ENCODE data around the gene WDPCP. TPM values are rescaled to one million over a fixed set of nuclear protein-coding genes. Genes with fewer than 3 reads are reported as not detected.

WDPCP gene
- total and polyA plus RNA-seq, 12 donors = 2.7 to 14.6 (median 9.3) TPM

DNA sequence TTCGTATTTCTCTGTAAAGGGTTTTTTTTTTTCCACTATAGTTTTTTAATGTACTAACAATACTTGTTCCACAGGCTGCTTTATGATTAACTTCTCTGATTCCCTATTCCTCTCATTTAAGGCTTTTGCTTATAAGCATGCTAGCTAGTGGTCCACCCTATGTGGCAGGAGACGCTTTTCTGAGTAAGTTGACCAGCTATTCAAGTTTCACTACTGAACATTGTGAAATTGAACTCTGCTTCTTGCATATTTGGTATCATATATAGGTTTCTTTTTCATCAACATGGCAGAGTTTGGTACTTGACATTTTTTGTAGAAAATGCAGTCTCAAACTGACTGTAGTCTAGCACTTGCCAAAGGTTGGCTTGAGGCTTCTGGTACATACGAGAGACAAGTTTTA, 463.4 kb downstream of the WDPCP start:
- 91 to 95% (median 91%) methylated on average over 3 of the region's 3 CpGs for WGBS, 4 donors
- no peak for TF ChIP-seq POLR2A (IDR thresholded peaks at IDR 0.05)
- TF ChIP-seq, protein P1, sequence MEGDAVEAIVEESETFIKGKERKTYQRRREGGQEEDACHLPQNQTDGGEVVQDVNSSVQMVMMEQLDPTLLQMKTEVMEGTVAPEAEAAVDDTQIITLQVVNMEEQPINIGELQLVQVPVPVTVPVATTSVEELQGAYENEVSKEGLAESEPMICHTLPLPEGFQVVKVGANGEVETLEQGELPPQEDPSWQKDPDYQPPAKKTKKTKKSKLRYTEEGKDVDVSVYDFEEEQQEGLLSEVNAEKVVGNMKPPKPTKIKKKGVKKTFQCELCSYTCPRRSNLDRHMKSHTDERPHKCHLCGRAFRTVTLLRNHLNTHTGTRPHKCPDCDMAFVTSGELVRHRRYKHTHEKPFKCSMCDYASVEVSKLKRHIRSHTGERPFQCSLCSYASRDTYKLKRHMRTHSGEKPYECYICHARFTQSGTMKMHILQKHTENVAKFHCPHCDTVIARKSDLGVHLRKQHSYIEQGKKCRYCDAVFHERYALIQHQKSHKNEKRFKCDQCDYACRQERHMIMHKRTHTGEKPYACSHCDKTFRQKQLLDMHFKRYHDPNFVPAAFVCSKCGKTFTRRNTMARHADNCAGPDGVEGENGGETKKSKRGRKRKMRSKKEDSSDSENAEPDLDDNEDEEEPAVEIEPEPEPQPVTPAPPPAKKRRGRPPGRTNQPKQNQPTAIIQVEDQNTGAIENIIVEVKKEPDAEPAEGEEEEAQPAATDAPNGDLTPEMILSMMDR (IDR thresholded peaks at IDR 0.05) = no peak
- intact Hi-C loops (cut with DNase I) = no loop called here

DNA sequence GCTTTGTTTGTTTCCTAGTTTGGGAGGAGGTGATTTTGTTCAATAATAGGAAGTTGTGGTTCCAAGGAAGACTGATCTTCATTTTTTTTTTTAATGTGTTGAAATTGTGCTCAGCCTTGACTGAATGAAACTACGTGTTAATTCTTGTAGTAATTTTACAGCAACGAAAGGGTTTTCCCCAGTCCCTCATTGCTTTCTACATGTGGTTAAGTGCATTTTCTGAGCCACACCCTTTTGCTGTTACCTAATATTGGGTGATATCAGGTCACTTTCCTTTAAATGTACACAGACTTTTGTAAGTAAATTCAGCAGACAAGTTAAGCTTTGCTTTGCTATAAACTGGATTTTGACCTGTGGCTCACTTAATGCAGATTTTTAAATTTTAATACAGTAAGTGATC, 464.1 kb downstream of the WDPCP start:
- Histone ChIP-seq H3K9me3 (replicated peaks in 1 of 3) (no peaks in the 10 kb centered on the region), H3K27ac (no peak overlapping the region), H3K4me1 (replicated peaks in 1 of 2) (no peaks in the 10 kb centered on the region), H3K4me3 (no peak overlapping the region), H3K27me3 (no peaks in the 10 kb centered on the region), H3K36me3 (replicated peaks in 1 of 2) (no peaks in the 10 kb centered on the region)
- WGBS, 4 donors = 76 to 84% (median 81%) methylated on average over 2 of the region's 2 CpGs
- TF ChIP-seq POLR2A (IDR thresholded peaks at IDR 0.05) = no peak
- TF ChIP-seq, protein P1 (IDR thresholded peaks at IDR 0.05) = no peak
- intact Hi-C loops (cut with DNase I) = no loop called here
- DNase-seq = no peak

More for the DNA sequence above, 463.4 kb downstream of the WDPCP start:
- H3K9me3 ChIP-seq (replicated peaks in 1 of 3) = no peaks in the 10 kb centered on the region
- no peaks in the 10 kb centered on the region for H3K4me1 ChIP-seq (replicated peaks in 1 of 2)
- no peak overlapping the region for H3K4me3 ChIP-seq
- H3K36me3 ChIP-seq (replicated peaks in 1 of 2) = no peaks in the 10 kb centered on the region
- no peak overlapping the region for H3K27ac ChIP-seq
- no peak for DNase-seq
- no peaks in the 10 kb centered on the region for H3K27me3 ChIP-seq

DNA sequence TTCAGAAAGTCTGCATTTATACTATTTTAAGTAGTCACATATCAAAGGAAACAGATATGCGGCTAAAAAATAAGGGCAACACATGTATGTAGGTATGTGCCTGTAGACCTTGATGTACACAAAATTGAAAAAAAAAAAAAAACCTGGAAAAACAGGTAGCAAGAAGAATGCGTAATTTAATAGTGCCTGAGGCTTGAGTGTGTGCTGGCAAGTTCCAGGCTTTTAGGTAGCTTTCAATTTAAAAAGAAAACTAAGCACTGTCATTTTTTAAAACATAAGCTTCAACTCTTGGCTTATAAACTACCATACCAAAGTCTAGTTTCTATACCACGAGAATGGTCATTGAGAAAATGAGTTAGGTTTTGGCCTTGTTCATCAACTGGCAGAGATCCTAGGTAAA, 465.4 kb downstream of the WDPCP start:
- Histone ChIP-seq H3K4me1 (replicated peaks in 1 of 2) (no peaks in the 10 kb centered on the region), H3K36me3 (replicated peaks in 1 of 2) (no peaks in the 10 kb centered on the region), H3K27me3 (no peaks in the 10 kb centered on the region), H3K27ac (no peak overlapping the region), H3K9me3 (replicated peaks in 1 of 3) (no peaks in the 10 kb centered on the region), H3K4me3 (no peak overlapping the region)
- TF ChIP-seq, protein P1 (IDR thresholded peaks at IDR 0.05) = no peak
- TF ChIP-seq POLR2A (IDR thresholded peaks at IDR 0.05) = no peak
- no peak for DNase-seq
- WGBS, 4 donors = 89 to 95% (median 90%) methylated on average over 3 of the region's 3 CpGs
- intact Hi-C loops (cut with DNase I) = no loop called here

DNA sequence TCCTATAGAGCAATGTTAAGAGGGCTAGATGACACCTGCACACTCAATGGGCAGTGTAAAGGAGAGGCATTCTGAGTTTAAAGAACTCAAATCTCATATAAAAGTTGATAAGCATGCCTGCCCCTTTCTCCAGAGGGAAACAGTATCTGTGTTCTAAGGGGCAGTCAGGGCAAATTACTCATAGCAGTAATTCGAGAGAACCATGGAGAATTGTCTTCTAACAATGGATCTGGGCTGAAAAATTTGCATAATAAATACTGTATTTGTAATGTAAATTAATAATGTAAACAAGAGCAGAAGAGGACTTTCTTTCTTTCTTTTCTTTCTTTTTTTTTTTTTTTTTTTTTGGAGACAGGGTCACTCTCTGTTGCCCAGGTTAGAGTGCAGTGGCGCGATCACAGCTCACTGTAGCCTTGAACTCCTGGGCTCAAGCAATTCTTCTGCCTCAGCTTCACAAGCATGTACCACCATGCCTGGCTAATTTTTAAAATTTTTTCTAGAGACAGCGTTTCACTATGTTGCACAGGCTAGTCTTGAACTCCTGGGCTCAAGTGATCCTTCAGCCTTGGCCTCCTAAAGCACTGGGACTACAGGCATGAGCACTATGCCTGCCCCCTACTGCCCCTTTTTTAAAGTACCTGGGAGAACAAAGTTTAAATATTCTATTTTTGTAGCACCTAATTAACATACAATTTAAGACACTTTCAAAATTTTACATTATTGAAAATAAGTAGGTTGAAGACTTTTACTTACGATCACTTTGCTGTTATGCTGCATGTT, 467.0 kb downstream of the WDPCP start:
- intact Hi-C loops (cut with DNase I) = no loop called here

More for the DNA sequence above, 467.0 kb downstream of the WDPCP start:
- Histone ChIP-seq H3K36me3 (replicated peaks in 1 of 2) (no peaks in the 10 kb centered on the region), H3K9me3 (replicated peaks in 1 of 3) (no peaks in the 10 kb centered on the region), H3K27ac (no peak overlapping the region), H3K4me3 (no peak overlapping the region), H3K27me3 (no peaks in the 10 kb centered on the region), H3K4me1 (replicated peaks in 1 of 2) (no peaks in the 10 kb centered on the region)
- TF ChIP-seq POLR2A (IDR thresholded peaks at IDR 0.05) = no peak
- TF ChIP-seq, protein P1 (IDR thresholded peaks at IDR 0.05) = no peak
- no peak for DNase-seq
- WGBS, 4 donors = 92 to 96% (median 95%) methylated on average over 5 of the region's 5 CpGs
